GM23338 (cell line): Measurements from ENCODE around the gene TLCD3B. TPM values are rescaled to one million over a fixed set of nuclear protein-coding genes. Genes with fewer than 3 reads are reported as not detected.

ENCODE experiments used
- ATAC-seq: fragments of 200-7000 bp; cut with Tn5 transposase; 3 replicates; pipeline ENCODE4 v1.9.1; 2020
- DNase-seq: peaks from one replicate; pipeline ENCODE4 v3.0.0-alpha.2; 2015; ENCODE audit warnings: low spot score
- H2AFZ ChIP-seq: fragments of 200-600 bp; sonication (generic); 2 replicates; pipeline ENCODE4 v1.8.0; 2016; ENCODE audit warnings: antibody characterized with exemption, mild to moderate bottlenecking, moderate library complexity
- H3F3A ChIP-seq: fragments of 200-600 bp; sonication (generic); replicated peaks from 2 replicates; pipeline ENCODE4 v1.8.0; 2017; ENCODE audit warnings: antibody characterized with exemption, mixed run types, low read depth
- H3K27ac ChIP-seq: fragments of 200-600 bp; sonication (generic); 2 replicates; pipeline ENCODE4 v1.6.1; 2016; ENCODE audit warnings: low read depth
- H3K27me3 ChIP-seq: fragments of 200-600 bp; sonication (generic); 2 replicates; pipeline ENCODE4 v1.8.0; 2016; ENCODE audit warnings: mild to moderate bottlenecking, mixed run types, moderate library complexity; ENCODE audit not compliant: insufficient read depth
- H3K36me3 ChIP-seq: fragments of 200-600 bp; sonication (generic); 2 replicates; pipeline ENCODE4 v1.8.0; 2016; ENCODE audit warnings: mild to moderate bottlenecking; ENCODE audit not compliant: insufficient read depth
- H3K4me1 ChIP-seq: fragments of 200-600 bp; sonication (generic); 2 replicates; pipeline ENCODE4 v1.8.0; 2016; ENCODE audit warnings: mild to moderate bottlenecking, moderate library complexity; ENCODE audit not compliant: insufficient read depth
- H3K4me2 ChIP-seq: fragments of 200-600 bp; sonication (generic); 2 replicates; pipeline ENCODE4 v1.7.1; 2017; ENCODE audit warnings: mixed run types
- H3K4me3 ChIP-seq: fragments of 200-600 bp; sonication (generic); 2 replicates; pipeline ENCODE4 v1.6.1; 2016; ENCODE audit warnings: mixed run types
- H3K79me2 ChIP-seq: fragments of 200-600 bp; sonication (generic); replicated peaks from 2 replicates; pipeline ENCODE4 v1.8.0; 2017; ENCODE audit warnings: mild to moderate bottlenecking; ENCODE audit not compliant: insufficient read depth
- H3K9me2 ChIP-seq: fragments of 200-600 bp; sonication (generic); 2 replicates; pipeline ENCODE4 v1.8.0; 2017; ENCODE audit not compliant: insufficient read depth
- H4K20me1 ChIP-seq: fragments of 200-600 bp; sonication (generic); replicated peaks from 2 replicates; pipeline ENCODE4 v1.8.0; 2017; ENCODE audit warnings: mild to moderate bottlenecking; ENCODE audit not compliant: insufficient read depth
- H3K27ac Mint-ChIP-seq: 2 replicates; pipeline ENCODE4 v1.8.0; 2020; ENCODE audit warnings: inconsistent platforms, mild to moderate bottlenecking, moderate library complexity, mixed read lengths
- H3K27me3 Mint-ChIP-seq: 3 replicates; pipeline ENCODE4 v1.8.0; 2022; ENCODE audit warnings: low read depth, mild to moderate bottlenecking, moderate library complexity, mixed read lengths, inconsistent platforms; ENCODE audit not compliant: insufficient read depth, poor library complexity
- H3K36me3 Mint-ChIP-seq: 3 replicates; pipeline ENCODE4 v1.8.0; 2021; ENCODE audit warnings: low read depth, mild to moderate bottlenecking, inconsistent platforms, moderate library complexity, mixed read lengths
- H3K4me1 Mint-ChIP-seq: 3 replicates; pipeline ENCODE4 v1.8.0; 2020; ENCODE audit warnings: mild to moderate bottlenecking, inconsistent platforms, mixed read lengths
- H3K4me3 Mint-ChIP-seq: 3 replicates; pipeline ENCODE4 v1.8.0; 2021; ENCODE audit warnings: moderate library complexity, mild to moderate bottlenecking, inconsistent platforms, mixed read lengths
- H3K9me3 Mint-ChIP-seq: 3 replicates; pipeline ENCODE4 v1.8.0; 2020; ENCODE audit warnings: moderate library complexity, mild to moderate bottlenecking, inconsistent platforms, mixed read lengths
- CTCF ChIP-seq, 2 experiments: fragments of 200-600 bp in 1 of 2; sonication (generic) in 1 of 2; conservative IDR thresholded peaks; 2 replicates each; pipeline versions ENCODE4 v1.5.1 to v1.6.1; 2016 to 2017; ENCODE audit warnings: antibody characterized with exemption in 2 of 2, low read depth in 2 of 2, mild to moderate bottlenecking in 2 of 2, moderate library complexity in 1 of 2
- ETS1 ChIP-seq: IDR thresholded peaks from 2 replicates; pipeline ENCODE4 v1.6.1; 2016; ENCODE audit warnings: antibody characterized with exemption
- EZH2 ChIP-seq: fragments of 200-600 bp; sonication (generic); IDR thresholded peaks from one replicate; pipeline ENCODE4 v1.8.0; 2017; ENCODE audit warnings: antibody characterized with exemption, mild to moderate bottlenecking, low read depth; ENCODE audit not compliant: unreplicated experiment
- REST ChIP-seq: IDR thresholded peaks from one replicate; pipeline ENCODE4 v1.6.1; 2018; ENCODE audit warnings: antibody characterized with exemption; ENCODE audit not compliant: unreplicated experiment
- ZNF331 ChIP-seq: fragments of 250-450 bp; sonication (Bioruptor Pico); IDR thresholded peaks from 2 replicates; pipeline ENCODE4 v1.5.0; 2020; ENCODE audit warnings: low read depth, mild to moderate bottlenecking, moderate library complexity
- ZNF462 ChIP-seq: fragments of 250-450 bp; sonication (Bioruptor Pico); IDR thresholded peaks from 2 replicates; pipeline ENCODE4 v1.5.0; 2020; ENCODE audit warnings: mild to moderate bottlenecking, moderate library complexity
- polyA plus RNA-seq: library from polyadenylated mRNA; unstranded; fragments of >200 nt; fragmentation: Nextera tagmentation; extraction: Ambion mirVana; gene quantifications from 2 replicates; pipeline ENCODE4 v1.2.1, GENCODE V29; 2016
- total RNA-seq: library from RNA; depleted of rRNA; stranded (reverse); fragments of >200 nt; shearing (Covaris generic); gene quantifications from 2 replicates; pipeline ENCODE4 v1.2.3, GENCODE V29; 2014

TLCD3B gene
- total and polyA plus RNA-seq, 2 experiments from 2014 or later = 14.2 to 37.4 TPM

- Mint-ChIP-seq H3K4me1 (peaks cover 13% of the 10 kb centered on the region), H3K36me3 (peaks cover 69% of the 10 kb centered on the region), H3K27ac (peak overlapping the region; percentile 66; the same call in 1 of the 2 replicates), H3K9me3 (no peaks in the 10 kb centered on the region), H3K27me3 (peaks cover 23% of the 10 kb centered on the region), H3K4me3 (peak overlapping the region; percentile 47; the same call in 2 of the 3 replicates)
- Histone ChIP-seq H4K20me1 (peaks cover 42% of the 10 kb centered on the region), H3K9me2 (no peaks in the 10 kb centered on the region), H3K4me1 (peaks cover 4% of the 10 kb centered on the region; the same call in 1 of the 2 replicates), H3K36me3 (peaks cover 33% of the 10 kb centered on the region), H3F3A (peaks cover 67% of the 10 kb centered on the region), H3K4me3 (no peak overlapping the region), H3K79me2 (peaks cover 36% of the 10 kb centered on the region), H2AFZ (no peak overlapping the region), H3K4me2 (no peak overlapping the region), H3K27ac (no peak overlapping the region; the same call in 1 of the 2 replicates), H3K27me3 (no peaks in the 10 kb centered on the region)
- ATAC-seq (no peak), DNase-seq (peak; percentile 57)
- TF ChIP-seq ETS1 (no peak), CTCF (conservative IDR thresholded peaks at IDR 0.05; ENCODE audit: low read depth in 2 of 2) (peak; percentile 46)
Measured at GRCh38 chr16:30068750-30069610, 37.9 kb upstream of the TLCD3B start.

- no peaks in the 10 kb centered on the region for H3K9me2 ChIP-seq
- H3K36me3 ChIP-seq = peaks cover 33% of the 10 kb centered on the region
- Mint-ChIP-seq H3K27ac (no peak overlapping the region), H3K4me3 (peak overlapping the region; percentile 47; the same call in 2 of the 3 replicates), H3K27me3 (peaks cover 23% of the 10 kb centered on the region), H3K36me3 (peaks cover 67% of the 10 kb centered on the region), H3K9me3 (no peaks in the 10 kb centered on the region), H3K4me1 (peaks cover 18% of the 10 kb centered on the region)
- DNase-seq (no peak), ATAC-seq (no peak)
- peaks cover 36% of the 10 kb centered on the region for H3K79me2 ChIP-seq
- H3K27ac ChIP-seq = no peak overlapping the region; the same call in 1 of the 2 replicates
- H3K4me1 ChIP-seq = peaks cover 7% of the 10 kb centered on the region
- no peaks in the 10 kb centered on the region for H3K27me3 ChIP-seq
- peaks cover 69% of the 10 kb centered on the region for H3F3A ChIP-seq
- H3K4me3 ChIP-seq = no peak overlapping the region
- no peak overlapping the region for H2AFZ ChIP-seq
- no peak overlapping the region for H3K4me2 ChIP-seq
- H4K20me1 ChIP-seq = peaks cover 42% of the 10 kb centered on the region
- TF ChIP-seq ZNF462 (CRISPR knock-in tag) = no peak
- TF ChIP-seq ZNF331 (CRISPR knock-in tag) = no peak
- TF ChIP-seq EZH2 = no peak
- no peak for TF ChIP-seq REST
Measured at GRCh38 chr16:30068333-30068732, 37.3 kb upstream of the TLCD3B start.
